A549 (cell line): ENCODE measurements around the gene HCST. TPM values are rescaled to one million over a fixed set of nuclear protein-coding genes. Genes with fewer than 3 reads are reported as not detected.

ENCODE experiments used
- ATAC-seq, 2 experiments: fragments of 200-7000 bp in 1 of 2; fragments of >200 bp in 1 of 2; cut with Nextera tagmentation in 1 of 2; cut with Tn5 transposase in 1 of 2; 3 replicates each; pipeline versions ENCODE4 v1.8.0 to v1.9.1; 2018 to 2020; ENCODE audit warnings: mild to moderate bottlenecking in 1 of 2, moderate library complexity in 1 of 2
- CTCF ChIA-PET: fragments of 300-600 bp; sonication (Branson Sonifier 250); formaldehyde crosslinking; extraction: SDS; loops from one replicate; lab custom pipeline; 2021; ENCODE audit warnings: antibody characterized with exemption, inconsistent platforms; lab: Yijun Ruan, JAX
- POLR2A ChIA-PET: fragments of 350-600 bp; formaldehyde crosslinking; extraction: SDS; loops from one replicate; lab custom pipeline; 2021; ENCODE audit warnings: antibody characterized with exemption, inconsistent platforms; lab: Yijun Ruan, JAX
- DNase-seq, 2 experiments: peaks; one replicate each; pipeline versions ENCODE4 v3.0.0 to v3.0.0-alpha.2; 2011 to 2016; ENCODE audit warnings: low read depth in 1 of 2, low spot score in 1 of 2
- FAIRE-seq: peaks from 2 replicates; lab custom pipeline; 2011; peaks lifted over from hg19 to GRCh38; lab: Jason Lieb, UNC
- H3K27ac ChIP-seq, 2 experiments: fragments of >200 bp; sonication (Bioruptor Twin); formaldehyde crosslinking; 3 replicates each; pipeline ENCODE4 v1.5.1; 2016 to 2017
- H3K4me1 ChIP-seq: fragments of >200 bp; sonication (Bioruptor Twin); formaldehyde crosslinking; 3 replicates; pipeline ENCODE4 v1.6.1; 2016
- H3K4me2 ChIP-seq: fragments of >200 bp; sonication (Bioruptor Twin); formaldehyde crosslinking; 3 replicates; pipeline ENCODE4 v1.6.1; 2016
- H3K4me3 ChIP-seq: fragments of >200 bp; sonication (Bioruptor Twin); formaldehyde crosslinking; 3 replicates; pipeline ENCODE4 v1.5.1; 2016
- H3K9me3 ChIP-seq: fragments of >200 bp; sonication (Bioruptor Twin); formaldehyde crosslinking; 3 replicates; pipeline ENCODE4 v1.6.1; 2016
- CEBPB ChIP-seq, 2 experiments: fragments of >200 bp in 1 of 2; sonication (Bioruptor Twin) in 1 of 2; formaldehyde crosslinking in 1 of 2; IDR thresholded peaks; 2 replicates each; pipeline ENCODE4 v1.6.1; 2012 to 2016
- CHD4 ChIP-seq: fragments of 200-600 bp; sonication (generic); IDR thresholded peaks from 2 replicates; pipeline ENCODE4 v1.6.1; 2016; ENCODE audit warnings: antibody characterized with exemption, mild to moderate bottlenecking, borderline replicate concordance
- EHF ChIP-seq: fragments of 250-450 bp; sonication (Bioruptor Pico); IDR thresholded peaks from 2 replicates; pipeline ENCODE4 v1.5.0; 2020; ENCODE audit warnings: mild to moderate bottlenecking
- EHMT2 ChIP-seq: fragments of 200-600 bp; sonication (generic); IDR thresholded peaks from 2 replicates; pipeline ENCODE4 v1.6.1; 2016; ENCODE audit warnings: antibody characterized with exemption, low read depth, mild to moderate bottlenecking, moderate library complexity
- EP300 ChIP-seq, 2 experiments: fragments of >200 bp; sonication (Bioruptor Twin); formaldehyde crosslinking; IDR thresholded peaks; 2 replicates in 1 of 2; 3 replicates in 1 of 2; pipeline ENCODE4 v1.6.1; 2016 to 2017
- ESRRA ChIP-seq: fragments of 150-350 bp; IDR thresholded peaks from 2 replicates; pipeline ENCODE4 v1.6.1; 2014; ENCODE audit warnings: mild to moderate bottlenecking, low read length, borderline replicate concordance
- FOSL2 ChIP-seq, 2 experiments: fragments of 450-650 bp in 1 of 2; fragments of >200 bp in 1 of 2; sonication (Bioruptor Twin) in 1 of 2; formaldehyde crosslinking; IDR thresholded peaks; 2 replicates each; pipeline versions ENCODE4 v1.5.0 to v1.6.1; 2016 to 2020; ENCODE audit warnings: mild to moderate bottlenecking in 1 of 2, moderate library complexity in 1 of 2
- FOXS1 ChIP-seq: fragments of 250-450 bp; sonication (Bioruptor Pico); IDR thresholded peaks from 2 replicates; pipeline ENCODE4 v1.5.0; 2020; ENCODE audit warnings: mild to moderate bottlenecking, moderate library complexity
- HDAC2 ChIP-seq: fragments of 200-600 bp; sonication (generic); IDR thresholded peaks from 2 replicates; pipeline ENCODE4 v1.6.1; 2016
- HOXB5 ChIP-seq: fragments of 250-450 bp; sonication (Bioruptor Pico); IDR thresholded peaks from 2 replicates; pipeline ENCODE4 v1.5.0; 2020; ENCODE audit warnings: mild to moderate bottlenecking, moderate library complexity
- JUNB ChIP-seq: fragments of >200 bp; sonication (Bioruptor Twin); formaldehyde crosslinking; IDR thresholded peaks from 2 replicates; pipeline ENCODE4 v1.6.1; 2016
- MAFK ChIP-seq: fragments of 450-650 bp; IDR thresholded peaks from 2 replicates; pipeline ENCODE4 v1.6.1; 2014; ENCODE audit not compliant: partially characterized antibody
- MAZ ChIP-seq: fragments of 150-350 bp; IDR thresholded peaks from 2 replicates; pipeline ENCODE4 v1.6.1; 2014; ENCODE audit warnings: antibody characterized with exemption, low read depth, low read length, borderline replicate concordance
- MYC ChIP-seq: IDR thresholded peaks from 2 replicates; pipeline ENCODE4 v1.6.1; 2012; ENCODE audit warnings: mild to moderate bottlenecking, inconsistent platforms, low read length, improper control_type of control experiment, borderline replicate concordance
- NFE2L2 ChIP-seq: fragments of 150-350 bp; conservative IDR thresholded peaks from 2 replicates; pipeline ENCODE4 v1.6.1; 2014; ENCODE audit warnings: low read length
- PHF8 ChIP-seq: fragments of 200-600 bp; sonication (generic); IDR thresholded peaks from 2 replicates; pipeline ENCODE4 v1.6.1; 2016; ENCODE audit warnings: low read depth, mild to moderate bottlenecking, antibody characterized with exemption, moderate library complexity, borderline replicate concordance
- RARB ChIP-seq: fragments of 250-450 bp; sonication (Bioruptor Pico); IDR thresholded peaks from 2 replicates; pipeline ENCODE4 v1.8.0; 2021; ENCODE audit warnings: mild to moderate bottlenecking, moderate library complexity
- RFX5 ChIP-seq: fragments of 450-650 bp; IDR thresholded peaks from 2 replicates; pipeline ENCODE4 v1.7.1; 2014; ENCODE audit warnings: antibody characterized with exemption, mild to moderate bottlenecking, moderate library complexity
- RNF2 ChIP-seq: fragments of 200-600 bp; sonication (generic); IDR thresholded peaks from 2 replicates; pipeline ENCODE4 v1.6.1; 2016; ENCODE audit warnings: low read depth, mild to moderate bottlenecking, antibody characterized with exemption, moderate library complexity, borderline replicate concordance
- SMC3 ChIP-seq: fragments of >200 bp; sonication (Bioruptor Twin); formaldehyde crosslinking; IDR thresholded peaks from 3 replicates; pipeline ENCODE4 v1.6.1; 2018; ENCODE audit warnings: inconsistent platforms
- SREBF2 ChIP-seq: fragments of 450-650 bp; IDR thresholded peaks from 2 replicates; pipeline ENCODE4 v1.6.1; 2014; ENCODE audit warnings: mild to moderate bottlenecking, moderate library complexity
- TFCP2L1 ChIP-seq: fragments of 250-450 bp; sonication (Bioruptor Pico); IDR thresholded peaks from 2 replicates; pipeline ENCODE4 v1.5.0; 2021; ENCODE audit warnings: mild to moderate bottlenecking
- TP53 ChIP-seq: fragments of 250-450 bp; sonication (Bioruptor Pico); IDR thresholded peaks from 2 replicates; pipeline ENCODE4 v1.5.0; 2021; ENCODE audit warnings: mild to moderate bottlenecking, moderate library complexity
- ZC3H11A ChIP-seq: fragments of 450-650 bp; IDR thresholded peaks from 2 replicates; pipeline ENCODE4 v1.6.1; 2014; ENCODE audit warnings: antibody characterized with exemption, mild to moderate bottlenecking
- ZFP36 ChIP-seq: fragments of 450-650 bp; IDR thresholded peaks from 2 replicates; pipeline ENCODE4 v1.6.1; 2014; ENCODE audit warnings: borderline replicate concordance; ENCODE audit not compliant: partially characterized antibody
- ZNF302 ChIP-seq: fragments of 250-450 bp; sonication (Bioruptor Pico); IDR thresholded peaks from 2 replicates; pipeline ENCODE4 v1.9.0; 2021; ENCODE audit warnings: inconsistent platforms, mild to moderate bottlenecking, moderate library complexity
- ZSCAN20 ChIP-seq: fragments of 250-450 bp; sonication (Bioruptor Pico); IDR thresholded peaks from 2 replicates; pipeline ENCODE4 v1.8.0; 2022; ENCODE audit warnings: mild to moderate bottlenecking, moderate library complexity
- WGBS: methylation state at CpG from one replicate; pipeline ENCODE4 v1.1.6; 2017; ENCODE audit errors: missing lambda C conversion rate; 5-methylcytosine and 5-hydroxymethylcytosine counted together
- polyA plus RNA-seq, 4 experiments: library from polyadenylated mRNA; depleted of rRNA in 3 of 4; stranded (reverse); fragments of >200 nt; fragmentation: RNase III in 1 of 4; extraction: RNeasy Plus Mini Kit Qiagen cat#74134 plus additional on column Dnase treatment in 1 of 4; gene quantifications; 2 replicates in 3 of 4; 3 replicates in 1 of 4; pipeline ENCODE4 v1.2.3, GENCODE V29; 2011 to 2017
- TF ChIP-seq, protein P1 (sequence below): fragments of >200 bp; sonication (Bioruptor Twin); formaldehyde crosslinking; IDR thresholded peaks from 3 replicates; pipeline ENCODE4 v1.6.1; 2016
- TF ChIP-seq, protein P2 (sequence below): IDR thresholded peaks from 2 replicates; pipeline ENCODE4 v1.6.1; 2012
- TF ChIP-seq, protein P3 (sequence below): fragments of >200 bp; sonication (Bioruptor Twin); formaldehyde crosslinking; IDR thresholded peaks from 3 replicates; pipeline ENCODE4 v1.5.1; 2016
- TF ChIP-seq, protein P4 (sequence below): IDR thresholded peaks from 2 replicates; pipeline ENCODE4 v1.6.1; 2012
- TF ChIP-seq, protein P5 (sequence below): fragments of 150-350 bp; IDR thresholded peaks from 2 replicates; pipeline ENCODE4 v1.6.1; 2014; ENCODE audit warnings: low read depth, mild to moderate bottlenecking, low read length

Gene HCST
- polyA plus RNA-seq, 2 of the 4 experiments (the other 2 are of a cell fraction), result 0.49 TPM; not detected in 1

DNA sequence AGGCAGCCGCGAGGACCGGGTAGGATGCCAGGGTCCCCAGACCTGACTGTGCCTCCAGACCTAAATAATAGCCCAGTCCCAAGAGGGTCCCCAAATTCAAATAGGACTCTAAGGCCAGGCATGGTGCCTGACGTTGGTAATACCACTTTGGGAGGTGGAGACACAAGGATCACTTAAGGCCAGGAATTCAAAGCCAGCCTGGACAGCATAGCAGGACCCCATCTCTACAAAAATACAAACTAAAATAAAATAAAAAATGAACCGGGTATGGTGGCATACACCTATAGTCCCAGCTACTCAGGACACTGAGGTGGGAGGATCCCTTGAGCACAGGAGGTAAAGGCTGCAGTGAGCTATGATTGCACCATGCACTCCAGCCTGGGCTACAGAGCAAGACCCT, 39.3 kb upstream of the HCST start:
- H3K9me3 ChIP-seq, result no peaks in the 10 kb centered on the region

DNA sequence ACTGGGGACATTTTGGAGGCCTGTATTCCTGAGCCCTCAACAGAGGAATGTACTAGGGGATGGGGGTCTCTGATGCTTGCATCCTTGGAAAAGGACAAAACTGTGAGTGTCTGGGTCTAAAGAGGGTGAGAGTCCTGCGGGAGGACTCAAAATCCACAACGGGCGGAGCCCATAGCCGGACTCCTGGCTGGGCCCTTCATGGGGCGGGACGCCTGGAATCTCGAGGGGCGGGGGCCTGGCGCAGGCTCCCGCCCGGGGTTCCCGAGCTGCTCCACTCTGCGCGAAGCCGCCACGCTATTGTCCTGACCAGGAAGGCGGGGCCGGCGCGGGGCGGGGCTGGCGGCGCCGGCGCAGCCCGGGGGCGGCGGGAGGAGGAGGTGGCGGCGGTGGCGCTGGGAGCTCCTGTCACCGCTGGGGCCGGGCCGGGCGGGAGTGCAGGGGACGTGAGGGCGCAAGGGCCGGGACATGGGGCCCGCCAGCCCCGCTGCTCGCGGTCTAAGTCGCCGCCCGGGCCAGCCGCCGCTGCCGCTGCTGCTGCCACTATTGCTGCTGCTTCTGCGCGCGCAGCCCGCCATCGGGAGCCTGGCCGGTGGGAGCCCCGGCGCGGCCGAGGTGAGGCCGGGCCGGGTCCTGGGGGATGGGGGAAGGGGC, 34.0 kb upstream of the HCST start, which contains the start of gene APLP1:
APLP1 (plus strand) TSS at position 403 of the 651 bp plus-strand sequence; CDS start at position 466, 63 bp downstream.
- CTCF ChIA-PET, result interaction anchor here (1.5 to 5.6 kb wide), 5 partner anchors 13 to 79 kb away, joined by 3 to 40 read pairs (median 8); no protein-coding TSS in a partner anchor
- H3K4me3 ChIP-seq, result peak within 1 kb of the TSS; percentile 59
- H3K9me3 ChIP-seq, result no peaks in the 10 kb centered on the region
- peak; percentile 57 to 65 for ATAC-seq
- H3K4me2 ChIP-seq, result peak within 1 kb of the TSS; percentile 94
- POLR2A ChIA-PET, result interaction anchor here (0.6 to 0.9 kb wide), 3 partner anchors 11 to 120 kb away, joined by 3 read pairs; partner anchors contain the start of gene LIN37
- 3% methylated on average over 18 of the region's 60 CpGs for WGBS
- peaks cover 19% of the 10 kb centered on the region for H3K4me1 ChIP-seq
- no peak for FAIRE-seq
- H3K27ac ChIP-seq, result peak within 1 kb of the TSS; percentile 53 to 80
- DNase-seq, result peak; percentile 68 to 80
- TF ChIP-seq CEBPB (IDR thresholded peaks at IDR 0.05) (no peak), ESRRA (no peak), MAZ (no peak), HDAC2 (no peak), EP300 (IDR thresholded peaks at IDR 0.05) (no peak), SREBF2 (no peak), MAFK (no peak), TP53 (no peak), FOSL2 (IDR thresholded peaks at IDR 0.05) (no peak), FOSL2 (CRISPR knock-in tag; IDR thresholded peaks at IDR 0.05) (no peak), CHD4 (no peak), PHF8 (peak; percentile 42; the same call in 1 of the 2 replicates), RNF2 (0 out of 2 replicates have a peak, but pooled peaks have one; percentile 62), HOXB5 (CRISPR knock-in tag) (no peak), SMC3 (no peak), EHF (no peak), NFE2L2 (no peak), EHMT2 (no peak), MYC (no peak), ZSCAN20 (CRISPR knock-in tag) (no peak), FOXS1 (CRISPR knock-in tag) (no peak)
- TF ChIP-seq, protein P1, sequence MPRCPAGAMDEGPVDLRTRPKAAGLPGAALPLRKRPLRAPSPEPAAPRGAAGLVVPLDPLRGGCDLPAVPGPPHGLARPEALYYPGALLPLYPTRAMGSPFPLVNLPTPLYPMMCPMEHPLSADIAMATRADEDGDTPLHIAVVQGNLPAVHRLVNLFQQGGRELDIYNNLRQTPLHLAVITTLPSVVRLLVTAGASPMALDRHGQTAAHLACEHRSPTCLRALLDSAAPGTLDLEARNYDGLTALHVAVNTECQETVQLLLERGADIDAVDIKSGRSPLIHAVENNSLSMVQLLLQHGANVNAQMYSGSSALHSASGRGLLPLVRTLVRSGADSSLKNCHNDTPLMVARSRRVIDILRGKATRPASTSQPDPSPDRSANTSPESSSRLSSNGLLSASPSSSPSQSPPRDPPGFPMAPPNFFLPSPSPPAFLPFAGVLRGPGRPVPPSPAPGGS, result no peak

More for the DNA sequence above, 39.3 kb upstream of the HCST start:
- CTCF ChIA-PET, result interaction anchor here (1.5 kb wide), 1 partner anchor 13 kb away, joined by 4 read pairs; no protein-coding TSS in a partner anchor
- TF ChIP-seq, protein P2, sequence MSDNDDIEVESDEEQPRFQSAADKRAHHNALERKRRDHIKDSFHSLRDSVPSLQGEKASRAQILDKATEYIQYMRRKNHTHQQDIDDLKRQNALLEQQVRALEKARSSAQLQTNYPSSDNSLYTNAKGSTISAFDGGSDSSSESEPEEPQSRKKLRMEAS, result no peak
- no peak for TF ChIP-seq CEBPB (IDR thresholded peaks at IDR 0.05)
- TF ChIP-seq FOSL2 (IDR thresholded peaks at IDR 0.05), result no peak
- no peak for TF ChIP-seq FOSL2 (CRISPR knock-in tag; IDR thresholded peaks at IDR 0.05)
- TF ChIP-seq, protein P3, sequence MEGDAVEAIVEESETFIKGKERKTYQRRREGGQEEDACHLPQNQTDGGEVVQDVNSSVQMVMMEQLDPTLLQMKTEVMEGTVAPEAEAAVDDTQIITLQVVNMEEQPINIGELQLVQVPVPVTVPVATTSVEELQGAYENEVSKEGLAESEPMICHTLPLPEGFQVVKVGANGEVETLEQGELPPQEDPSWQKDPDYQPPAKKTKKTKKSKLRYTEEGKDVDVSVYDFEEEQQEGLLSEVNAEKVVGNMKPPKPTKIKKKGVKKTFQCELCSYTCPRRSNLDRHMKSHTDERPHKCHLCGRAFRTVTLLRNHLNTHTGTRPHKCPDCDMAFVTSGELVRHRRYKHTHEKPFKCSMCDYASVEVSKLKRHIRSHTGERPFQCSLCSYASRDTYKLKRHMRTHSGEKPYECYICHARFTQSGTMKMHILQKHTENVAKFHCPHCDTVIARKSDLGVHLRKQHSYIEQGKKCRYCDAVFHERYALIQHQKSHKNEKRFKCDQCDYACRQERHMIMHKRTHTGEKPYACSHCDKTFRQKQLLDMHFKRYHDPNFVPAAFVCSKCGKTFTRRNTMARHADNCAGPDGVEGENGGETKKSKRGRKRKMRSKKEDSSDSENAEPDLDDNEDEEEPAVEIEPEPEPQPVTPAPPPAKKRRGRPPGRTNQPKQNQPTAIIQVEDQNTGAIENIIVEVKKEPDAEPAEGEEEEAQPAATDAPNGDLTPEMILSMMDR, result no peak
- no peak for TF ChIP-seq ZNF302
- no peak for TF ChIP-seq HDAC2
- TF ChIP-seq, protein P4, sequence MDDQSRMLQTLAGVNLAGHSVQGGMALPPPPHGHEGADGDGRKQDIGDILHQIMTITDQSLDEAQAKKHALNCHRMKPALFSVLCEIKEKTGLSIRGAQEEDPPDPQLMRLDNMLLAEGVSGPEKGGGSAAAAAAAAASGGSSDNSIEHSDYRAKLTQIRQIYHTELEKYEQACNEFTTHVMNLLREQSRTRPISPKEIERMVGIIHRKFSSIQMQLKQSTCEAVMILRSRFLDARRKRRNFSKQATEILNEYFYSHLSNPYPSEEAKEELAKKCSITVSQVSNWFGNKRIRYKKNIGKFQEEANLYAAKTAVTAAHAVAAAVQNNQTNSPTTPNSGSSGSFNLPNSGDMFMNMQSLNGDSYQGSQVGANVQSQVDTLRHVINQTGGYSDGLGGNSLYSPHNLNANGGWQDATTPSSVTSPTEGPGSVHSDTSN, result no peak
- no peak for TF ChIP-seq FOXS1 (CRISPR knock-in tag)
- TF ChIP-seq JUNB, result no peak
- TF ChIP-seq, protein P5, sequence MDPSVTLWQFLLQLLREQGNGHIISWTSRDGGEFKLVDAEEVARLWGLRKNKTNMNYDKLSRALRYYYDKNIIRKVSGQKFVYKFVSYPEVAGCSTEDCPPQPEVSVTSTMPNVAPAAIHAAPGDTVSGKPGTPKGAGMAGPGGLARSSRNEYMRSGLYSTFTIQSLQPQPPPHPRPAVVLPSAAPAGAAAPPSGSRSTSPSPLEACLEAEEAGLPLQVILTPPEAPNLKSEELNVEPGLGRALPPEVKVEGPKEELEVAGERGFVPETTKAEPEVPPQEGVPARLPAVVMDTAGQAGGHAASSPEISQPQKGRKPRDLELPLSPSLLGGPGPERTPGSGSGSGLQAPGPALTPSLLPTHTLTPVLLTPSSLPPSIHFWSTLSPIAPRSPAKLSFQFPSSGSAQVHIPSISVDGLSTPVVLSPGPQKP, result no peak
- TF ChIP-seq ZSCAN20 (CRISPR knock-in tag), result no peak
- TF ChIP-seq HOXB5 (CRISPR knock-in tag), result no peak
- no peak for TF ChIP-seq TFCP2L1 (CRISPR knock-in tag)
- no peak for TF ChIP-seq RARB (CRISPR knock-in tag)
- TF ChIP-seq ZFP36, result no peak
- no peak for TF ChIP-seq ESRRA
- no peak for TF ChIP-seq EHMT2
- TF ChIP-seq RFX5, result no peak
- TF ChIP-seq ZC3H11A, result no peak
- TF ChIP-seq, all 56 proteins: peak for 0
- Histone ChIP-seq H3K4me1 (peaks cover 3% of the 10 kb centered on the region; the same call in 1 of the 3 replicates), H3K4me2 (no peak overlapping the region), H3K27ac (no peak overlapping the region), H3K4me3 (no peak overlapping the region)
- DNase-seq, result no peak
- POLR2A ChIA-PET, result no interaction called here
- WGBS, result 77% methylated on average over 5 of the region's 5 CpGs
- FAIRE-seq, result no peak
- ATAC-seq, result no peak
